ENCODE measurements around the gene GLIS2.

GRCh38 chr16:4316864-4317531 is 1.1 kb downstream of the GLIS2 start:
- 0 out of 2 replicates have a peak, but pooled peaks have one; percentile 1 for TF ChIP-seq CTCF (conservative IDR thresholded peaks at IDR 0.05; ENCODE audit: low read depth, low read length)
- no peak for TF ChIP-seq POLR2A (IDR thresholded peaks at IDR 0.05; ENCODE audit: low read depth, low read length)
- no peak for TF ChIP-seq CEBPB (IDR thresholded peaks at IDR 0.05; ENCODE audit: low read depth, low read length)
- no peak for TF ChIP-seq RFX5 (IDR thresholded peaks at IDR 0.05; ENCODE audit: low read depth, low read length)
- no peak for TF ChIP-seq RAD21 (IDR thresholded peaks at IDR 0.05; ENCODE audit: low read length)
- no peak for TF ChIP-seq MAZ (IDR thresholded peaks at IDR 0.05; ENCODE audit: borderline replicate concordance, low read depth, low read length)
- no peak for TF ChIP-seq CHD1 (IDR thresholded peaks at IDR 0.05; ENCODE audit: low read depth, low read length)
- TF ChIP-seq MXI1 (IDR thresholded peaks at IDR 0.05; ENCODE audit: borderline replicate concordance, low read depth, low read length): 0 out of 2 replicates have a peak, but pooled peaks have one; percentile 44
- no peak for TF ChIP-seq ELK1 (IDR thresholded peaks at IDR 0.05; ENCODE audit: borderline replicate concordance, low read depth, low read length)
- no peak for TF ChIP-seq FOS (IDR thresholded peaks at IDR 0.05; ENCODE audit: low read depth, low read length)
- no peak for TF ChIP-seq BHLHE40 (IDR thresholded peaks at IDR 0.05; ENCODE audit: low read depth, low read length)
- no peak for TF ChIP-seq MAFK (IDR thresholded peaks at IDR 0.05; ENCODE audit: low read depth, low read length)
- TF ChIP-seq SMC3 (IDR thresholded peaks at IDR 0.05; ENCODE audit: low read depth, low read length): no peak
- TF ChIP-seq NFE2L2 (IDR thresholded peaks at IDR 0.05; ENCODE audit: low read depth, low read length): no peak

Measured in IMR-90 (cell line).